Stimulated activated CD8-positive, alpha-beta memory T cell treated with anti-CD3 and anti-CD28 coated beads, Interleukin-7, amount 100 ng/mL, for 4 hours (primary cell): ENCODE measurements around the gene TM7SF2.
A peak's percentile ranks its signal among the peaks of the same experiment; 100 is the strongest.

Experiments
- DNase-seq, 2 donors: peaks; one replicate each; pipeline ENCODE4 v3.0.0-alpha.2; 2020; ENCODE audit warnings: low read depth in 2 of 2

Gene TM7SF2

GRCh38 chr11:65111744-65112545 lies at the start of gene TM7SF2:
Gene TM7SF2 (plus strand): TSS chr11:65111872. CDS start chr11:65112016, 144 bp downstream.
- peak; percentile 86 to 92 for DNase-seq

- DNase-seq: no peak
These were observed 48.1 kb upstream of the TM7SF2 start for GRCh38 chr11:65063532-65063931.

- DNase-seq: no peak
These were observed 46.8 kb upstream of the TM7SF2 start for GRCh38 chr11:65064847-65065240.

GRCh38 chr11:65065851-65066250 lies 45.8 kb upstream of the TM7SF2 start:
- no peak for DNase-seq

GRCh38 chr11:65066315-65066714 lies 45.4 kb upstream of the TM7SF2 start:
- DNase-seq: no peak

GRCh38 chr11:65066805-65067291 lies 44.8 kb upstream of the TM7SF2 start:
- no peak for DNase-seq

GRCh38 chr11:65067446-65067845 lies 44.2 kb upstream of the TM7SF2 start:
- DNase-seq: no peak

GRCh38 chr11:65069217-65069616 lies 42.5 kb upstream of the TM7SF2 start:
- no peak for DNase-seq

GRCh38 chr11:65071907-65072630 lies 39.6 kb upstream of the TM7SF2 start:
- DNase-seq: no peak

- no peak for DNase-seq
These were observed 39.1 kb upstream of the TM7SF2 start for GRCh38 chr11:65072631-65072966.

GRCh38 chr11:65077451-65077850 lies 34.2 kb upstream of the TM7SF2 start:
- no peak for DNase-seq

GRCh38 chr11:65078151-65078550 lies 33.5 kb upstream of the TM7SF2 start:
- DNase-seq: peak; percentile 43 to 48

- DNase-seq: no peak
These were observed 32.8 kb upstream of the TM7SF2 start for GRCh38 chr11:65078786-65079342.

GRCh38 chr11:65083134-65083833 lies 28.4 kb upstream of the TM7SF2 start:
- no peak for DNase-seq

GRCh38 chr11:65083834-65084597 lies 27.7 kb upstream of the TM7SF2 start, which contains the start of the genes CDCA5 and ZFPL1:
Gene CDCA5 (minus strand): TSS chr11:65084040. CDS start chr11:65083978, 62 bp downstream.
Gene ZFPL1 (plus strand): TSS chr11:65084222. CDS start chr11:65084699, 477 bp downstream.
- peak; percentile 93 for DNase-seq

- DNase-seq: no peak
These were observed 26.9 kb upstream of the TM7SF2 start for GRCh38 chr11:65084598-65085375.

GRCh38 chr11:65085446-65085845 lies 26.2 kb upstream of the TM7SF2 start:
- DNase-seq: no peak

GRCh38 chr11:65086809-65087208 lies 24.9 kb upstream of the TM7SF2 start:
- DNase-seq: no peak

GRCh38 chr11:65087216-65087615 lies 24.5 kb upstream of the TM7SF2 start:
- no peak for DNase-seq

GRCh38 chr11:65087827-65088226 lies 23.8 kb upstream of the TM7SF2 start:
- DNase-seq: no peak
